ENCODE measurements around the gene CNTRL.
A peak's percentile ranks its signal among the peaks of the same experiment; 100 is the strongest.
"Not testable (repeated sequence)": the region's sequence is repeated elsewhere in the genome, so short reads cannot be mapped to it uniquely, and the experiment has no call there.

The CNTRL gene

GRCh38 chr9:121074370-121075250, at the start of gene CNTRL:
Gene CNTRL, plus strand, starts transcription at chr9:121074955. Its CDS starts 13,372 bp downstream, at chr9:121088327.
- DNase-seq = peak; percentile 95

- no peak for DNase-seq
Observed at GRCh38 chr9:121026260-121026691, 48.5 kb upstream of the CNTRL start.

GRCh38 chr9:121026768-121027167, 48.0 kb upstream of the CNTRL start:
- no peak for DNase-seq

- DNase-seq = not testable (repeated sequence)
Observed at GRCh38 chr9:121028285-121028684, 46.5 kb upstream of the CNTRL start.

- DNase-seq = no peak
Observed at GRCh38 chr9:121029469-121029868, 45.3 kb upstream of the CNTRL start.

- no peak for DNase-seq
Observed at GRCh38 chr9:121034529-121034928, 40.2 kb upstream of the CNTRL start.

- not testable (repeated sequence) for DNase-seq
Observed at GRCh38 chr9:121035717-121036116, 39.0 kb upstream of the CNTRL start.

- no peak for DNase-seq
Observed at GRCh38 chr9:121038362-121038761, 36.4 kb upstream of the CNTRL start.

GRCh38 chr9:121038804-121039203, 36.0 kb upstream of the CNTRL start:
- no peak for DNase-seq

- DNase-seq = no peak
Observed at GRCh38 chr9:121048175-121048574, 26.6 kb upstream of the CNTRL start.

GRCh38 chr9:121048618-121049017, 26.1 kb upstream of the CNTRL start:
- no peak for DNase-seq

GRCh38 chr9:121050128-121050988, 24.4 kb upstream of the CNTRL start, which contains the start of gene C5:
Gene C5, minus strand, starts transcription at chr9:121050275. Its CDS starts 29 bp downstream, at chr9:121050246.
- no peak for DNase-seq

- no peak for DNase-seq
Observed at GRCh38 chr9:121053544-121053943, 21.2 kb upstream of the CNTRL start.

- DNase-seq = no peak
Observed at GRCh38 chr9:121055642-121056143, 19.1 kb upstream of the CNTRL start.

- no peak for DNase-seq
Observed at GRCh38 chr9:121057821-121058220, 16.9 kb upstream of the CNTRL start.

GRCh38 chr9:121059513-121059912, 15.2 kb upstream of the CNTRL start:
- no peak for DNase-seq

- peak; percentile 47 for DNase-seq
Observed at GRCh38 chr9:121059998-121060636, 14.6 kb upstream of the CNTRL start.

GRCh38 chr9:121066850-121067249, 7.9 kb upstream of the CNTRL start:
- DNase-seq = no peak

GRCh38 chr9:121067640-121068039, 7.1 kb upstream of the CNTRL start:
- no peak for DNase-seq

GRCh38 chr9:121069396-121069795, 5.4 kb upstream of the CNTRL start:
- no peak for DNase-seq

- peak; percentile 46 for DNase-seq
Observed at GRCh38 chr9:121071370-121071755, 3.4 kb upstream of the CNTRL start.

- peak; percentile 51 for DNase-seq
Observed at GRCh38 chr9:121071756-121072421, 2.9 kb upstream of the CNTRL start.

Data from activated CD4-positive, alpha-beta T cell treated with anti-CD3 and anti-CD28 coated beads, Interleukin-2, amount 50 U/mL, for 16 hours (primary cell).